K562 (cell line): Measurements from ENCODE around the gene ADM. TPM values are rescaled to one million over a fixed set of nuclear protein-coding genes. Genes with fewer than 3 reads are reported as not detected.

ENCODE experiments used
- ATAC-seq: fragments of 200-7000 bp; cut with Tn5 transposase; 3 replicates; pipeline ENCODE4 v1.9.1; 2020; ENCODE audit warnings: moderate library complexity
- BruUV-seq: library from RNA; stranded (reverse); fragments of 400-500 nt; replicated peaks from 2 replicates; lab custom pipeline; 2021; lab: Mats Ljungman, UMichigan
- CTCF ChIA-PET: fragments of 300-600 bp; formaldehyde crosslinking; extraction: SDS; loops from one replicate; lab custom pipeline; 2021; ENCODE audit warnings: low intra/inter-chr PET ratio; lab: Yijun Ruan, JAX
- POLR2A ChIA-PET: fragments of 300-600, 350-650 bp; sonication (Branson Sonifier 250); formaldehyde crosslinking; extraction: SDS; loops from one replicate; lab custom pipeline; 2021; ENCODE audit warnings: antibody characterized with exemption, inconsistent platforms; lab: Yijun Ruan, JAX
- DNase-seq, 4 experiments: peaks; one replicate each; pipeline versions ENCODE4 v3.0.0 to v3.0.0-alpha.2; 2011 to 2018; ENCODE audit warnings: low spot score in 3 of 4, mixed read lengths in 3 of 4; ENCODE audit errors: extremely low read depth in 1 of 4
- FAIRE-seq: peaks from 2 replicates; lab custom pipeline; 2011; peaks lifted over from hg19 to GRCh38; lab: Jason Lieb, UNC
- H2AFZ ChIP-seq: 2 replicates; pipeline ENCODE4 v1.6.0; 2011; ENCODE audit warnings: low read depth, low read length, control low read depth, inconsistent platforms
- H3K27ac ChIP-seq: fragments of 200-600 bp; 3 replicates; pipeline ENCODE4 v1.8.0; 2011; ENCODE audit warnings: low read depth, mild to moderate bottlenecking, control low read depth, inconsistent platforms, low read length, moderate library complexity, mixed read lengths; ENCODE audit errors: extremely low read depth
- H3K27me3 ChIP-seq, 2 experiments: fragments of 300-600 bp in 1 of 2; 2 replicates in 1 of 2; 3 replicates in 1 of 2; pipeline versions ENCODE4 v1.6.0 to v1.8.0; 2011; ENCODE audit warnings: inconsistent platforms in 2 of 2, low read length in 2 of 2, mild to moderate bottlenecking in 1 of 2, mixed read lengths in 1 of 2, moderate library complexity in 1 of 2; ENCODE audit not compliant: control insufficient read depth in 2 of 2, insufficient read depth in 2 of 2
- H3K36me3 ChIP-seq: fragments of 300-600 bp; 3 replicates; pipeline ENCODE4 v1.8.0; 2011; ENCODE audit warnings: mild to moderate bottlenecking, low read length, inconsistent platforms; ENCODE audit not compliant: control insufficient read depth, insufficient read depth
- H3K4me1 ChIP-seq, 2 experiments: fragments of 200-600 bp in 1 of 2; replicated peaks in 1 of 2; 2 replicates in 1 of 2; 3 replicates in 1 of 2; pipeline versions ENCODE4 v1.5.1 to v1.8.0; 2011; ENCODE audit warnings: inconsistent platforms in 2 of 2, low read length in 2 of 2, mild to moderate bottlenecking in 1 of 2, mixed read lengths in 1 of 2, moderate library complexity in 1 of 2; ENCODE audit not compliant: control insufficient read depth in 2 of 2, insufficient read depth in 2 of 2
- H3K4me2 ChIP-seq: 2 replicates; pipeline ENCODE4 v1.6.1; 2011; ENCODE audit warnings: low read length, control low read depth, inconsistent platforms, mixed read lengths; ENCODE audit not compliant: insufficient read depth
- H3K4me3 ChIP-seq: fragments of 200-600 bp; sonication (generic), shearing (Covaris generic); 2 replicates; pipeline ENCODE4 v1.5.1; 2016; ENCODE audit warnings: control low read depth, inconsistent platforms
- H3K79me2 ChIP-seq: fragments of 200-600 bp; 3 replicates; pipeline ENCODE4 v1.8.0; 2011; ENCODE audit warnings: low read length, inconsistent platforms; ENCODE audit not compliant: control insufficient read depth, insufficient read depth
- H3K9ac ChIP-seq, 2 experiments: 2 replicates each; pipeline versions ENCODE4 v1.6.0 to v1.6.1; 2011; ENCODE audit warnings: low read depth in 2 of 2, low read length in 2 of 2, control low read depth in 1 of 2, inconsistent platforms in 1 of 2, mild to moderate bottlenecking in 1 of 2, mixed read lengths in 1 of 2; ENCODE audit not compliant: insufficient read depth in 1 of 2
- H3K9me1 ChIP-seq: one replicate; pipeline ENCODE4 v1.6.0; 2011; ENCODE audit warnings: inconsistent platforms, mild to moderate bottlenecking, low read length, moderate library complexity; ENCODE audit not compliant: control insufficient read depth, insufficient read depth
- H3K9me3 ChIP-seq: replicated peaks from 2 replicates; pipeline ENCODE4 v1.5.1; 2011; ENCODE audit warnings: low read depth, low read length, inconsistent platforms; ENCODE audit not compliant: control insufficient read depth, insufficient read depth
- H4K20me1 ChIP-seq: replicated peaks from 2 replicates; pipeline ENCODE4 v1.6.1; 2011; ENCODE audit warnings: low read length, inconsistent platforms, mixed read lengths; ENCODE audit not compliant: control insufficient read depth, insufficient read depth
- CBFA2T2 ChIP-seq: fragments of 450-650 bp; conservative IDR thresholded peaks from 2 replicates; pipeline ENCODE4 v1.6.1; 2017; ENCODE audit warnings: mild to moderate bottlenecking
- CBFA2T3 ChIP-seq: fragments of 450-650 bp; IDR thresholded peaks from 2 replicates; pipeline ENCODE4 v1.6.1; 2017
- HDGF ChIP-seq: fragments of 450-650 bp; IDR thresholded peaks from 2 replicates; pipeline ENCODE4 v1.6.1; 2016
- KDM1A ChIP-seq, 2 experiments: fragments of 450-650 bp; IDR thresholded peaks; 2 replicates each; pipeline ENCODE4 v1.6.1; 2016; ENCODE audit warnings: mild to moderate bottlenecking in 2 of 2
- KDM5B ChIP-seq: fragments of 200-600 bp; sonication (generic); IDR thresholded peaks from 2 replicates; pipeline ENCODE4 v1.6.1; 2012; ENCODE audit warnings: low read depth, mild to moderate bottlenecking, moderate library complexity, low read length, control low read depth, inconsistent platforms; ENCODE audit not compliant: insufficient replicate concordance
- NCOA4 ChIP-seq: fragments of 450-650 bp; IDR thresholded peaks from 2 replicates; pipeline ENCODE4 v1.6.1; 2018; ENCODE audit warnings: mild to moderate bottlenecking; ENCODE audit not compliant: partially characterized antibody
- RNF2 ChIP-seq: sonication (generic); IDR thresholded peaks from 2 replicates; pipeline ENCODE4 v1.6.1; 2016
- SMARCB1 ChIP-seq: IDR thresholded peaks from 2 replicates; pipeline ENCODE4 v1.6.1; 2011; ENCODE audit warnings: improper control_type of control experiment, low read depth; ENCODE audit not compliant: insufficient read length
- SOX6 ChIP-seq: fragments of 450-650 bp; IDR thresholded peaks from 2 replicates; pipeline ENCODE4 v1.6.1; 2014; ENCODE audit warnings: mild to moderate bottlenecking
- TCF3 ChIP-seq: sonication (generic); formaldehyde crosslinking; IDR thresholded peaks from 2 replicates; pipeline ENCODE4 v1.4.0; 2020; ENCODE audit warnings: mild to moderate bottlenecking, missing genetic modification reagents
- TEAD4 ChIP-seq, 2 experiments: sonication (generic) in 1 of 2; formaldehyde crosslinking in 1 of 2; IDR thresholded peaks; 2 replicates each; pipeline versions ENCODE4 v1.6.1 to v1.8.0; 2012 to 2022; ENCODE audit warnings: borderline replicate concordance in 1 of 2, inconsistent platforms in 1 of 2, low read length in 1 of 2, mild to moderate bottlenecking in 1 of 2, missing genetic modification reagents in 1 of 2
- ZNF212 ChIP-seq: fragments of 450-650 bp; formaldehyde crosslinking; IDR thresholded peaks from 2 replicates; pipeline ENCODE4 v1.4.0; 2020; ENCODE audit warnings: mild to moderate bottlenecking
- WGBS: fragments of 100-300 bp; shearing (Covaris generic); methylation state at CpG from one replicate; pipeline ENCODE4 v1.1.6; 2016; ENCODE audit warnings: low coverage, mixed read lengths; ENCODE audit not compliant: insufficient coverage; ENCODE audit errors: missing lambda C conversion rate; 5-methylcytosine and 5-hydroxymethylcytosine counted together
- in situ Hi-C: fragments of 300-500 bp; cut with MboI; formaldehyde crosslinking; loops from 4 replicates; pipeline ENCODE4 v1.15.0; 2018; ENCODE audit warnings: inconsistent platforms, mixed read lengths
- intact Hi-C: fragments of 100-400 bp; cut with micrococcal nuclease; formaldehyde crosslinking; loops from 2 replicates; pipeline ENCODE4 v1.14.2; 2022
- polyA plus RNA-seq, 8 experiments: library from polyadenylated mRNA; depleted of rRNA in 4 of 8; stranded (reverse) in 5 of 8; unstranded in 3 of 8; fragments of >200 nt; fragmentation: Nextera tagmentation in 2 of 8; fragmentation: Illumina TruSeq in 1 of 8; extraction: Ambion mirVana in 2 of 8; extraction: Trizol in 1 of 8; gene quantifications; 2 replicates each; pipeline versions ENCODE4 v1.2.1 to v1.2.3, GENCODE V29; 2011 to 2014; ENCODE audit warnings: inconsistent platforms in 1 of 8, missing spikeins in 1 of 8
- total RNA-seq, 7 experiments: library from RNA; depleted of rRNA in 6 of 7; stranded (reverse); fragments of >200 nt in 6 of 7; fragmentation: Illumina TruSeq in 2 of 7; extraction: Trizol in 2 of 7; gene quantifications; 2 replicates each; pipeline versions ENCODE4 v1.2.1 to v1.2.3, GENCODE V29; 2011 to 2021; ENCODE audit warnings: low replicate concordance in 1 of 7
- TF ChIP-seq, protein P1 (sequence below): fragments of 250-450 bp; sonication (Bioruptor Pico); IDR thresholded peaks from 2 replicates; pipeline ENCODE4 v1.5.0; 2022; ENCODE audit warnings: mild to moderate bottlenecking
- TF ChIP-seq, protein P2 (sequence below): fragments of 250-450 bp; sonication (Bioruptor Pico); IDR thresholded peaks from 2 replicates; pipeline ENCODE4 v1.5.0; 2021; ENCODE audit warnings: mild to moderate bottlenecking, borderline replicate concordance

ADM gene
- total and polyA plus RNA-seq, 9 of the 15 experiments (the other 6 are each of a cell fraction or from before 2014, with no cell fraction given) = 0.23 to 0.49 (median 0.32) TPM; not detected in 6

DNA sequence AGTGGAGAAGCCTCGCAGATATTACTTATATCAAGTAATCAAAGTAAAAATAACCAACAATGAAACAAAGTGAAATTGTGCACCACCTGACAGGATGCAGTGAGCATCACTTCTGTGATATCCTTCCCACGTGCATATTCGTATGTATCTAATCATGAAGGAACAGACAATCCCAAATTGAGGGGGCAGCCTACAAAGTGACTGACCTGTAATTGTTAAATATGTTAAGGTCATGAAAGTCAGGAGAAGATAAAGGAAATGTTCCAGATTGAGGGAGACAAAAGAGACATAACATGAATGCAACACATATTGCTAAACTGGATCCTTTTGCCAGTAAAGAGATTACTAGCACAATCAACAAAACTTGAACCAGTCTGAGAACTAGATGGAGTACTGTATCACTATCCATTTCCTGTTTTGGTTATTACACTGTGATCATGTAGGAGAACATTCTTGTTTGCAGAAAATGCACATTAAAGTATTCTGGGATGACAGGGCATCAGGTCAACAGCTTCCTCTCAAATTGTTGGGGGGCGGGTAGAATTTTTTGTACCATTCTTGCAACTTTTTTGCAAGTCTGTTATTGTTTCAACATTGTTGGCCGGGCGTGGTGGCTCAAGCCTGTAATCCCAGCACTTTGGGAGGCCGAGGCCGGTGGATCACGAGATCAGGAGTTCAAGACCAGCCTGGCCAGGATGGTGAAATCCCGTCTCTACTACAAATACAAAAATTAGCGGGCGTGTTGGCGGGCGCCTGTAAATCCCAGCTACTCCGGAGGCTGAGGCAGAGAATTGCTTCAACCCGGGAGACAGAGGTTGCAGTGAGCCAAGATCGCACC is 12.9 kb upstream of the ADM start:
- FAIRE-seq = no peak
- no peak for ATAC-seq
- POLR2A ChIA-PET = interaction anchor here (1.1 kb wide), 1 partner anchor 11 kb away, joined by 3 read pairs; no protein-coding TSS in a partner anchor
- BruUV-seq = no TSS peak
- H3K27ac ChIP-seq = no peak overlapping the region
- no peak overlapping the region for H3K9ac ChIP-seq
- H3K36me3 ChIP-seq = no peaks in the 10 kb centered on the region
- peaks cover 10 to 30% of the 10 kb centered on the region in 2 experiments; a peak in 3 of 5 replicates for H3K4me1 ChIP-seq
- in situ Hi-C loops (loop anchor here (10.0 kb wide), 1 partner anchor 1927 kb away; no protein-coding TSS in a partner anchor), intact Hi-C loops (no loop called here)
- no peaks in the 10 kb centered on the region for H3K9me1 ChIP-seq
- H3K27me3 ChIP-seq = no peaks in the 10 kb centered on the region; a peak in 1 of 5 replicates
- H3K79me2 ChIP-seq = peaks cover 4% of the 10 kb centered on the region; the same call in 1 of the 3 replicates
- H2AFZ ChIP-seq = no peak overlapping the region
- H3K4me3 ChIP-seq = no peak overlapping the region
- 65% methylated on average over 16 of the region's 17 CpGs for WGBS
- CTCF ChIA-PET = no interaction called here
- no peaks in the 10 kb centered on the region for H3K9me3 ChIP-seq
- no peak for DNase-seq
- peaks cover 4% of the 10 kb centered on the region; the same call in 1 of the 2 replicates for H4K20me1 ChIP-seq
- TF ChIP-seq RNF2 (no peak), SMARCB1 (no peak), HDGF (no peak), TCF3 (0 out of 2 replicates have a peak, but pooled peaks have one; percentile 28), TEAD4 (IDR thresholded peaks at IDR 0.05; ENCODE audit: low read length) (peak; percentile 35; the same call in 1 of the 2 replicates), TEAD4 (CRISPR knock-in tag; IDR thresholded peaks at IDR 0.05; ENCODE audit: borderline replicate concordance) (no peak), KDM5B (no peak), CBFA2T2 (peak; percentile 47; the same call in 1 of the 2 replicates), KDM1A (IDR thresholded peaks at IDR 0.05) (0 out of 4 replicates have a peak, but pooled peaks of 1 of the 2 experiments have one; percentile 18), SOX6 (peak; percentile 14; the same call in 1 of the 2 replicates), NCOA4 (no peak), CBFA2T3 (peak; percentile 70), ZNF212 (no peak)
- TF ChIP-seq, protein P1, sequence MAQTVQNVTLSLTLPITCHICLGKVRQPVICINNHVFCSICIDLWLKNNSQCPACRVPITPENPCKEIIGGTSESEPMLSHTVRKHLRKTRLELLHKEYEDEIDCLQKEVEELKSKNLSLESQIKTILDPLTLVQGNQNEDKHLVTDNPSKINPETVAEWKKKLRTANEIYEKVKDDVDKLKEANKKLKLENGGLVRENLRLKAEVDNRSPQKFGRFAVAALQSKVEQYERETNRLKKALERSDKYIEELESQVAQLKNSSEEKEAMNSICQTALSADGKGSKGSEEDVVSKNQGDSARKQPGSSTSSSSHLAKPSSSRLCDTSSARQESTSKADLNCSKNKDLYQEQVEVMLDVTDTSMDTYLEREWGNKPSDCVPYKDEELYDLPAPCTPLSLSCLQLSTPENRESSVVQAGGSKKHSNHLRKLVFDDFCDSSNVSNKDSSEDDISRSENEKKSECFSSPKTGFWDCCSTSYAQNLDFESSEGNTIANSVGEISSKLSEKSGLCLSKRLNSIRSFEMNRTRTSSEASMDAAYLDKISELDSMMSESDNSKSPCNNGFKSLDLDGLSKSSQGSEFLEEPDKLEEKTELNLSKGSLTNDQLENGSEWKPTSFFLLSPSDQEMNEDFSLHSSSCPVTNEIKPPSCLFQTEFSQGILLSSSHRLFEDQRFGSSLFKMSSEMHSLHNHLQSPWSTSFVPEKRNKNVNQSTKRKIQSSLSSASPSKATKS (CRISPR knock-in tag) = no peak
- TF ChIP-seq, protein P2, sequence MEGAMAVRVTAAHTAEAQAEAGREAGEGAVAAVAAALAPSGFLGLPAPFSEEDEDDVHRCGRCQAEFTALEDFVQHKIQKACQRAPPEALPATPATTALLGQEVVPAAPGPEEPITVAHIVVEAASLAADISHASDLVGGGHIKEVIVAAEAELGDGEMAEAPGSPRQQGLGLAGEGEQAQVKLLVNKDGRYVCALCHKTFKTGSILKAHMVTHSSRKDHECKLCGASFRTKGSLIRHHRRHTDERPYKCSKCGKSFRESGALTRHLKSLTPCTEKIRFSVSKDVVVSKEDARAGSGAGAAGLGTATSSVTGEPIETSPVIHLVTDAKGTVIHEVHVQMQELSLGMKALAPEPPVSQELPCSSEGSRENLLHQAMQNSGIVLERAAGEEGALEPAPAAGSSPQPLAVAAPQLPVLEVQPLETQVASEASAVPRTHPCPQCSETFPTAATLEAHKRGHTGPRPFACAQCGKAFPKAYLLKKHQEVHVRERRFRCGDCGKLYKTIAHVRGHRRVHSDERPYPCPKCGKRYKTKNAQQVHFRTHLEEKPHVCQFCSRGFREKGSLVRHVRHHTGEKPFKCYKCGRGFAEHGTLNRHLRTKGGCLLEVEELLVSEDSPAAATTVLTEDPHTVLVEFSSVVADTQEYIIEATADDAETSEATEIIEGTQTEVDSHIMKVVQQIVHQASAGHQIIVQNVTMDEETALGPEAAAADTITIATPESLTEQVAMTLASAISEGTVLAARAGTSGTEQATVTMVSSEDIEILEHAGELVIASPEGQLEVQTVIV (CRISPR knock-in tag) = no peak
- TF ChIP-seq, all 486 proteins: peak for 6
- no peak overlapping the region for H3K4me2 ChIP-seq
